ENCODE data around the gene AGAP1. TPM values are rescaled to one million over a fixed set of nuclear protein-coding genes. Genes with fewer than 3 reads are reported as not detected.

Gene AGAP1
- total RNA-seq, 4 donors from 2014 or later = 33.7 to 55.2 (median 37.5) TPM

- Histone ChIP-seq H3K4me1 (no peaks in the 10 kb centered on the region), H3K4me3 (no peak overlapping the region), H3K27me3 (no peaks in the 10 kb centered on the region), H3K36me3 (peaks cover 0 to 78% of the 10 kb centered on the region in 2 donors), H3K27ac (no peak overlapping the region), H3K9me3 (no peaks in the 10 kb centered on the region)
- TF ChIP-seq EP300 (IDR thresholded peaks at IDR 0.05) (no peak), POLR2A (IDR thresholded peaks at IDR 0.05) (no peak), POLR2AphosphoS5 (IDR thresholded peaks at IDR 0.05) (no peak), CTCF (IDR thresholded peaks at IDR 0.05) (no peak)
- no peak for ATAC-seq
- 40% methylated on average over 1 of the region's 11 CpGs; no CpG with 5 or more reads in 1 of the 2 donors for WGBS, 2 donors (ENCODE audit: low coverage in 1 of 2)
Measured at GRCh38 chr2:236127010-236127409, 633.2 kb downstream of the AGAP1 start.

GRCh38 chr2:236128321-236128720, 634.5 kb downstream of the AGAP1 start:
- Histone ChIP-seq H3K27me3 (no peaks in the 10 kb centered on the region), H3K9me3 (no peaks in the 10 kb centered on the region), H3K4me3 (no peak overlapping the region), H3K36me3 (peaks cover 0 to 74% of the 10 kb centered on the region in 2 donors), H3K4me1 (no peaks in the 10 kb centered on the region), H3K27ac (no peak overlapping the region)
- TF ChIP-seq POLR2A (IDR thresholded peaks at IDR 0.05) (no peak), EP300 (IDR thresholded peaks at IDR 0.05) (no peak)
- 76 to 87% methylated on average over 3 of the region's 17 CpGs for whole genome bisulfite sequencing, 2 donors (ENCODE audit: low coverage in 1 of 2)
- no peak for ATAC-seq

GRCh38 chr2:236129935-236130334, 636.1 kb downstream of the AGAP1 start:
- no CpG with 5 or more reads among the region's 4 CpGs for WGBS, 2 donors (ENCODE audit: low coverage in 1 of 2)
- ATAC-seq = no peak
- peaks cover 0 to 62% of the 10 kb centered on the region in 2 donors for H3K36me3 ChIP-seq
- H3K4me1 ChIP-seq = no peaks in the 10 kb centered on the region
- H3K9me3 ChIP-seq = no peaks in the 10 kb centered on the region
- no peak overlapping the region for H3K4me3 ChIP-seq
- H3K27me3 ChIP-seq = no peaks in the 10 kb centered on the region
- TF ChIP-seq EP300 (IDR thresholded peaks at IDR 0.05) (no peak), POLR2AphosphoS5 (IDR thresholded peaks at IDR 0.05) (no peak), POLR2A (IDR thresholded peaks at IDR 0.05) (no peak), CTCF (IDR thresholded peaks at IDR 0.05) (no peak)
- no peak overlapping the region for H3K27ac ChIP-seq

- H3K36me3 ChIP-seq = peaks cover 0 to 57% of the 10 kb centered on the region in 2 donors
- no peak for ATAC-seq
Measured at GRCh38 chr2:236130349-236130998, 636.6 kb downstream of the AGAP1 start.

GRCh38 chr2:236131073-236131692, 637.3 kb downstream of the AGAP1 start:
- 67 to 76% methylated on average over 3 to 9 of the region's 10 CpGs for WGBS, 2 donors (ENCODE audit: low coverage in 1 of 2)
- H3K9me3 ChIP-seq = no peaks in the 10 kb centered on the region
- H3K27me3 ChIP-seq = no peaks in the 10 kb centered on the region
- no peak overlapping the region for H3K4me3 ChIP-seq
- ATAC-seq = no peak
- no peaks in the 10 kb centered on the region for H3K4me1 ChIP-seq
- no peak overlapping the region for H3K27ac ChIP-seq
- peaks cover 0 to 51% of the 10 kb centered on the region in 2 donors for H3K36me3 ChIP-seq
- TF ChIP-seq EP300 (IDR thresholded peaks at IDR 0.05) (no peak), CTCF (IDR thresholded peaks at IDR 0.05) (no peak), POLR2A (IDR thresholded peaks at IDR 0.05) (no peak), POLR2AphosphoS5 (IDR thresholded peaks at IDR 0.05) (no peak)

More at GRCh38 chr2:236130349-236130998, 636.6 kb downstream of the AGAP1 start:
- H3K27ac ChIP-seq = no peak overlapping the region
- no peak for TF ChIP-seq CTCF (IDR thresholded peaks at IDR 0.05)
- no peak for TF ChIP-seq EP300 (IDR thresholded peaks at IDR 0.05)
- TF ChIP-seq POLR2AphosphoS5 (IDR thresholded peaks at IDR 0.05) = no peak
- no peak for TF ChIP-seq POLR2A (IDR thresholded peaks at IDR 0.05)
- H3K4me1 ChIP-seq = no peaks in the 10 kb centered on the region
- H3K27me3 ChIP-seq = no peaks in the 10 kb centered on the region
- no peak overlapping the region for H3K4me3 ChIP-seq
- H3K9me3 ChIP-seq = no peaks in the 10 kb centered on the region
- 100% methylated on average over 3 of the region's 6 CpGs; no CpG with 5 or more reads in 1 of the 2 donors for WGBS, 2 donors (ENCODE audit: low coverage in 1 of 2)
